Muscle layer of duodenum (tissue), 2 donors: ENCODE results near the gene CCDC146.

Experiments
- H3K27ac ChIP-seq: one replicate; pipeline ENCODE4 v1.7.0; 2013; ENCODE audit warnings: mild to moderate bottlenecking, low read length
- H3K27me3 ChIP-seq: one replicate; pipeline ENCODE4 v1.7.0; 2013; ENCODE audit warnings: low read depth, mild to moderate bottlenecking, control low read depth, low read length
- H3K36me3 ChIP-seq, 2 donors: one replicate each; pipeline ENCODE4 v1.7.0; 2013; ENCODE audit warnings: low read length in 2 of 2, control low read depth in 1 of 2, mild to moderate bottlenecking in 1 of 2; ENCODE audit not compliant: insufficient read depth in 2 of 2, control insufficient read depth in 1 of 2
- H3K4me1 ChIP-seq, 2 donors: one replicate each; pipeline ENCODE4 v1.7.0; 2013; ENCODE audit warnings: low read length in 2 of 2, mild to moderate bottlenecking in 2 of 2, control low read depth in 1 of 2, moderate library complexity in 1 of 2; ENCODE audit not compliant: insufficient read depth in 2 of 2, control insufficient read depth in 1 of 2
- H3K4me3 ChIP-seq, 2 donors: one replicate each; pipeline ENCODE4 v1.7.0; 2013; ENCODE audit warnings: low read length in 2 of 2, low read depth in 1 of 2, mild to moderate bottlenecking in 1 of 2
- H3K9me3 ChIP-seq, 2 donors: one replicate each; pipeline ENCODE4 v1.7.0; 2013; ENCODE audit warnings: low read length in 2 of 2, control low read depth in 1 of 2, mild to moderate bottlenecking in 1 of 2; ENCODE audit not compliant: control insufficient read depth in 1 of 2
- donor health status: healthy.

CCDC146 gene

DNA sequence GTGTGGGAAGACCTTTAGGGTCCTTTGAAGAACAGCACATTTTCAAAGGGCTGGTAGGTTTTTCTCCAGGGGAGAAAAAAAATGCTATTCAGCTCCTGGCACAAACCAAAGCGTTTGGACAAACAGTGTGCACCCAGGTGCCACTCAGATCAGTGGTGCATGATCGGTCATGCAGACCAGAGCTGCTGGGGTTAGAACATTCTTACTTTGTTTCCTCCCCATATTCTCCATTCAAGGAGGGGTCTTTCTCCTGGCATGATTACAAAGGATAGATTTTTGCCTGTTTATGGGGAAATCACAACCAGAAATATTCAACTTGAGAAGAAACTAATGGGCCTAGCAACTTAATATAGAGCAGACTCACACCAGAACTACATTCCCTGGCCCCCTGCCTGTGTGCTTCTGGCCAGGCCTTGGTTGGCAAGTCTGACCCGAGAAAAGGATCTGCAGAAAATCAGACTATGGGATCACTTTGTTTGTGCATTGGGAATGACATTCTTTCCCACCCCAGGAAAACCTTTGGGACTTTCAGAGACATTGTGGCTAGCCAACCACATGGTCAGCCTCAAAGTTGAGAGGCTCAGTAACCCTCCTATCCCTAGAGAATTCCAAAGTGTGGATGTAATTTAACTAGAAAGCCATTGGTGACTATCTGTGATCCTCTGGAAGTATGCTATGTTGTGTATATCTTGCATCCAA lies 159.5 kb downstream of the CCDC146 start:
- no peak overlapping the region for H3K27ac ChIP-seq
- H3K4me1 ChIP-seq, result peaks cover 10 to 27% of the 10 kb centered on the region in 2 donors
- H3K36me3 ChIP-seq, result no peaks in the 10 kb centered on the region
- peak overlapping the region in 1 of 2 donors; percentile 34 for H3K4me3 ChIP-seq
- H3K27me3 ChIP-seq, result no peaks in the 10 kb centered on the region
- H3K9me3 ChIP-seq, result no peaks in the 10 kb centered on the region

GRCh38 chr7:77282897-77283296 lies 160.5 kb downstream of the CCDC146 start:
- no peak overlapping the region for H3K27ac ChIP-seq
- H3K4me3 ChIP-seq, result peak overlapping the region; percentile 14 to 34
- H3K36me3 ChIP-seq, result no peaks in the 10 kb centered on the region
- H3K4me1 ChIP-seq, result peaks cover 10 to 27% of the 10 kb centered on the region in 2 donors
- H3K27me3 ChIP-seq, result no peaks in the 10 kb centered on the region
- no peaks in the 10 kb centered on the region for H3K9me3 ChIP-seq

DNA sequence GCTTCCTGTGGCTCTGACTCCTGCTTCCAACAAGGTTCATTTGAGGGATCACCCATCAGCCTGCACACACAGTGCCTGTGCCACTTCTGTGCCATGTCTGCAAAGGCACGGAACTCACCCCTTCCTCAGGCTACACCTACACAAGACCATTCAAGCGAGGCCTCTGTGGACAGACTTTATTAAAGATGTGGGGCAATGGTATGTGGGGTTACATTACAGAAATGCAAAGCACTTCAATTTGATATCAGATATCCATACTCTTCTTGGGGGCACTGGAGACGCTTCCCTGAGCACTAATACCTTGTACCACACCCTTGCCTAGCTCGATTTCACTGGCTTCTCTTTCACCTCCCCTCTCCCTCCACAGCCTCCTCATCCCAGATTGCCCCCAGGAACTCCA lies 161.6 kb downstream of the CCDC146 start:
- H3K27me3 ChIP-seq, result no peaks in the 10 kb centered on the region
- peaks cover 0 to 4% of the 10 kb centered on the region in 2 donors for H3K36me3 ChIP-seq
- H3K4me3 ChIP-seq, result peak overlapping the region in 1 of 2 donors; percentile 12
- peaks cover 0 to 4% of the 10 kb centered on the region in 2 donors for H3K9me3 ChIP-seq
- H3K4me1 ChIP-seq, result peaks cover 10 to 27% of the 10 kb centered on the region in 2 donors
- H3K27ac ChIP-seq, result no peak overlapping the region

- Histone ChIP-seq H3K36me3 (peaks cover 0 to 4% of the 10 kb centered on the region in 2 donors), H3K27me3 (no peaks in the 10 kb centered on the region), H3K4me1 (peaks cover 10 to 27% of the 10 kb centered on the region in 2 donors), H3K4me3 (no peak overlapping the region), H3K27ac (no peak overlapping the region), H3K9me3 (peaks cover 0 to 4% of the 10 kb centered on the region in 2 donors)
Observed at GRCh38 chr7:77284616-77285015, 162.2 kb downstream of the CCDC146 start.

DNA sequence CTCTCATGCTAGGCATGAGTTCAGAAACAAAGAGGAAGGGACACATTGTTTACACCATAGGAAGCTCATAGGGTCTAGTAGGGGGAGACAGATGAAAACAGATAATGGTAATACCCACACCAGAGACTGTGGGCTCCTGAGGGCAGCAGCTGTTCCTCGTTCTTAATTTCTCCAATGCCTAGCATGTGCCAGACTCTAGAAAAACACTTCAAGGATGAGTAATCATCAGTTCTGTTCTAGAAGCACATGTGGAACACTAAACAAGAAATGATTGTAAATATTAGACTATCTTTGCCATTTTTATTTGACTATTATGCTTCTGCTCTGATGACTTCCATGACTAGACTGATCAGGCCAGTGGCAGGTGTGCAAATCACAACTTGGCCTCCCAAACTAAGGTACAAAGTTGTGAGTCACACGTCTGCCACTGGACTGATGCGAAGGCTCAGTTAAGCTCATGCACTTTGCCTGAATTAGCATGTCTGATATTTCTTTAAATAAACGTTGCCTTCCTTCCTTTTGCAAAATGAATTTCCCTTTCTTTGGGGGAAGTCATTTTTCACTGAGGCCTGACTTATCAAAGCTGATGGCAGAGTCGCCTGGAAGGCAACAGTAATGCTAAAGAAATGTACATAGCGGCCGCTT lies 166.4 kb downstream of the CCDC146 start:
- Histone ChIP-seq H3K27me3 (no peaks in the 10 kb centered on the region), H3K4me3 (no peak overlapping the region), H3K36me3 (peaks cover 0 to 16% of the 10 kb centered on the region in 2 donors), H3K9me3 (peaks cover 0 to 4% of the 10 kb centered on the region in 2 donors), H3K27ac (no peak overlapping the region), H3K4me1 (no peaks in the 10 kb centered on the region)

DNA sequence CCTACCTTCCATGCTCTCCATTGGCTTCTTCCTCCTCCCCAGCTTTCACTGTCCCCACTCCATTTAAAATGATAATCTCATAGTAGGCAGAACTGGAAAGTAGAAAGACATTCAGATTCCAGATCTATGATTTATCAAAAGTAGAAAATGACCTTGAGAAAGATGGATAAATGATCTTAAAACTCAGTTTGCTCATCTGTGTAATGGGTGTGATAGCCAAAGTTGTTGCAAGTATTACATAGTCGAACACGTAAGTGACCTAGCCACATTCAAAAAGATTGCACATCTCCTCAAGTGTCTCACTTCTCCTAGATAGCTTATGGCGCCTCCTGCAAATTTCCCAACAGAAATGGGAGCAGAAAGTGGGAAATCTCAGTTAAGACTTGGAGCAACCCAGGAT lies 167.0 kb downstream of the CCDC146 start:
- H3K36me3 ChIP-seq, result peaks cover 4 to 18% of the 10 kb centered on the region in 2 donors
- no peak overlapping the region for H3K27ac ChIP-seq
- no peaks in the 10 kb centered on the region for H3K27me3 ChIP-seq
- no peak overlapping the region for H3K4me3 ChIP-seq
- H3K4me1 ChIP-seq, result peaks cover 0 to 3% of the 10 kb centered on the region in 2 donors
- peaks cover 0 to 4% of the 10 kb centered on the region in 2 donors for H3K9me3 ChIP-seq

DNA sequence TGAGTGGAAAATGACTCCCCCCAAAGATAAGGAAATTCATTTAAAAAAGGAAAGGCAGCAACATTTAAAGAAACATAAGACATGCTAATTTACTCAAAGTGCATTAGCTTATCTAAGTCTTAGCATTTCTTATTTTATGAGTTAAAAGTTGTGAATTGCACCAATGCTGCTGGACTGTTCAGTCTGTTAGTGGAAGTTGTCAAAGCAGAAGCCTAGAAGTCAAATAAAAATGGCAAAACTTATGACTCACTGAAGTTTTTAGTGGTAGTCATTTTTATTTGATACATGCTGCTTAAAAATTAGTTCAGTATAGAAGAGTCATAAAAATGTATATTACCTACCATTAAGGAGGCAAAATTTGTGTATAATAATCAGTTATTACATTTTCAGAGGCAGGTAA lies 168.0 kb downstream of the CCDC146 start:
- peaks cover 0 to 6% of the 10 kb centered on the region in 2 donors for H3K4me1 ChIP-seq
- H3K27me3 ChIP-seq, result no peaks in the 10 kb centered on the region
- H3K27ac ChIP-seq, result no peak overlapping the region
- H3K36me3 ChIP-seq, result peaks cover 4 to 19% of the 10 kb centered on the region in 2 donors
- peaks cover 0 to 4% of the 10 kb centered on the region in 2 donors for H3K9me3 ChIP-seq
- no peak overlapping the region for H3K4me3 ChIP-seq

DNA sequence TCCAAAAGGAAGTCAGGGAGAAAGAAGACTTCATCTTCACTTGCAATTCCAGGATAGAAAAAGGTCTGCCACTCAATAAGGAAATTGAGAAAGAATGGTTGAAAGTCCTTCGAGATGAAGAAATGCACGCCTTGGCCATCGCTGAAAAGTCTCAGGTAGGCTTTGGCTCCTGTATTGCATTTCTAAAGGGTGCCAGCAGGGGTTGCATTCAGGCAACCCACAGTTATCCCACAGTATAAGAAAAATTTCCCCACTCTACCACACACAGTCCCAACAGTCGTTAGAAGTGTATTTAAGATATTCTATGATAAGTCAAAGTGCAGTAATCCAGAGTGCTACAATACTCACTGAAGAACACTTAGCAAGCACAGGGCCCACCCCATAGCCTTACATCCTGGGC lies 170.6 kb downstream of the CCDC146 start:
- Histone ChIP-seq H3K27me3 (no peaks in the 10 kb centered on the region), H3K27ac (no peak overlapping the region), H3K9me3 (peaks cover 0 to 6% of the 10 kb centered on the region in 2 donors), H3K36me3 (peaks cover 4 to 34% of the 10 kb centered on the region in 2 donors), H3K4me3 (no peak overlapping the region), H3K4me1 (peaks cover 0 to 6% of the 10 kb centered on the region in 2 donors)

DNA sequence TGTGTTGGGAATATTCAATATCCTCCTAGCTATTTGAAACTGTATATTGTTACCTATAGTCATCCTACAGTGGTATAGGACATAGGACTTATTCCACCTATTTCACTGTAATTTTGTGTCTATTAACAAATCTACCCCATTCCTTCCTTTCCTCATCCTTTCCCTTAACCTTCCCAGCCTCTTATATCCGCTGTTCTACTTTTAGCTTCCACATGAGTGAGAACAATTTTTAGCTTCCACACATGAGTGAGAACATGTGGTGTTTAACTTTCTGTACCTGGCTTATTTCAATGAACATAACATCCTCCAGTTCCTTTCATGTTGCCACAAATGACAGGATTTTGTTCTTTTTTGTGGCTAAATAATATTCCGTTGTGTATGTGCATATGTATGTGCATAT lies 173.1 kb downstream of the CCDC146 start:
- peaks cover 4 to 35% of the 10 kb centered on the region in 2 donors for H3K36me3 ChIP-seq
- H3K4me3 ChIP-seq, result no peak overlapping the region
- no peaks in the 10 kb centered on the region for H3K27me3 ChIP-seq
- H3K27ac ChIP-seq, result no peak overlapping the region
- peaks cover 0 to 7% of the 10 kb centered on the region in 2 donors for H3K9me3 ChIP-seq
- H3K4me1 ChIP-seq, result peaks cover 0 to 6% of the 10 kb centered on the region in 2 donors

DNA sequence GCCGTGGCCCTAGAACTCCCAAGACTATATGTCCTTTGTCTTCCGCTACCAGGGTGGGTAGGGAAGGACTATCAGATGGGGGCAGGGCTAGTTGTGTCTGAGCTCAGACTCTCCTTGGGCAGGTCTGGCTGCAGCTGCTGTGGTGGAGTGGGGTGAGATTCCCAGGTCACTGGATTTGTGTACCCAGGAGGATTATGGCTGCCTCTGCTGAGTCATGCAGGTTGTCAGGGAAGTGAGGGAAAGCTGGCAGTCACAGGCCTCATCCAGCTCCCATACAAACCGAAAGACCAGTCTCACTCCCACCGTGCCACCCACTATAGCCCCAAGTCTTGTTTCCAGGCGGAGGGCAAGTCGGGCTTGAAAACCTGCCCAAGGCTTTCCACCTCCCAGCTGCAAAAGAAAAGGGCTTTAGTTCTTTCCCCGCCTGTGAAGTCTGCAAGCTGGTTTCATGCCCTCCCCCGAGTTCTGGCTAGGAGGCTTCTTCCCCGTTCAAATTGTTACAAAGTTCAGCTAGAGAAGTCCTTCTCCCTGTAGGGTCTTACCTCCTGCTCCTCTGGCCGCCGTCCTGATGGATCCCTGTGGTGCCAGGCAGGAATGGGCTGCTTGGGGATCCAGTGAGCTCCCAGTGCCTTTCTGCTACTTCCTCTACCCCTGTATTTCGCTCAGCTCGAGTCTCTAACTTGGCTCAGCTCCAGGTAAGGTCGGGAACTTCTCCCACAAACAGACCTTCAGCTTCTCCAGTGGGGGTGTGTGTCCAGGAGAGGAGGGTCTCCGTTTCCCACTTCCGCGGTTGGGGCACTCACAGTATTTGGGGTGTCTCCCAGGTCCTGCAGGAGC lies 184.0 kb downstream of the CCDC146 start:
- no peak overlapping the region for H3K27ac ChIP-seq

DNA sequence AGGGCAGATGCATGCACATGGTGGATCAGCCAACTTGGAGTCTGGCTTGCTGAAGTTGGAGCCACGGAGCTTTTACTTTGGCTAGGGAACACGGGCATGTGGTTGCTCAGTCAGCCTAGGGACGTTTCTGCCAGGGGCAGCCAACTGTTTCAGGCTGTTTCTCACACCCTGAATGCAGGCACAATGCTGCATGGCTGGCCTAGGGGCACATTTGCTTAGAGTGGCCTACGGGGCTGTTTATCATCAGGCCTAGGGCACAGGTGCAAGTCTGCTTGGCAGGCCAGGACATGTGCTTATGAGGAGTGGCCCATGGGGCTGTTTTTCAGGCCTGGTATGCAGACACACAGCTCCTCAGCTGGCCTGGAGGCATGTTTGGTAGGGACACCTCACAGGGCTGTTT lies 186.4 kb downstream of the CCDC146 start:
- peaks cover 8 to 17% of the 10 kb centered on the region in 2 donors for H3K4me1 ChIP-seq
- H3K36me3 ChIP-seq, result peaks cover 0 to 5% of the 10 kb centered on the region in 2 donors
- no peaks in the 10 kb centered on the region for H3K27me3 ChIP-seq
- no peak overlapping the region for H3K4me3 ChIP-seq
- H3K9me3 ChIP-seq, result no peaks in the 10 kb centered on the region
- H3K27ac ChIP-seq, result no peak overlapping the region

More for the DNA sequence above, 184.0 kb downstream of the CCDC146 start:
- no peaks in the 10 kb centered on the region for H3K4me1 ChIP-seq
- H3K36me3 ChIP-seq, result peaks cover 0 to 5% of the 10 kb centered on the region in 2 donors
- H3K27me3 ChIP-seq, result no peaks in the 10 kb centered on the region
- H3K4me3 ChIP-seq, result no peak overlapping the region
- H3K9me3 ChIP-seq, result no peaks in the 10 kb centered on the region
